Fibroblast of lung (primary cell): ENCODE measurements around the gene HIBCH. TPM values are rescaled to one million over a fixed set of nuclear protein-coding genes. Genes with fewer than 3 reads are reported as not detected.
A peak's percentile ranks its signal among the peaks of the same experiment; 100 is the strongest.

Source experiments
- DNase-seq, 2 donors: peaks; one replicate each; pipeline versions ENCODE4 v3.0.0 to v3.0.0-alpha.2; 2010; ENCODE audit warnings: low read depth in 2 of 2
- H2AFZ ChIP-seq: 2 replicates; pipeline ENCODE4 v1.5.1; 2012; ENCODE audit warnings: low read length, control low read depth, inconsistent platforms
- H3K27ac ChIP-seq: 2 replicates; pipeline ENCODE4 v1.5.1; 2011; ENCODE audit warnings: low read length, control low read depth; ENCODE audit not compliant: insufficient read depth
- H3K27me3 ChIP-seq: 2 replicates; pipeline ENCODE4 v1.5.1; 2011; ENCODE audit warnings: mild to moderate bottlenecking, low read length; ENCODE audit not compliant: control insufficient read depth, insufficient read depth
- H3K36me3 ChIP-seq: 2 replicates; pipeline ENCODE4 v1.5.1; 2011; ENCODE audit warnings: low read length; ENCODE audit not compliant: control insufficient read depth, insufficient read depth
- H3K4me1 ChIP-seq: 2 replicates; pipeline ENCODE4 v1.5.1; 2011; ENCODE audit warnings: low read length; ENCODE audit not compliant: control insufficient read depth, insufficient read depth; ENCODE audit errors: extremely low read depth
- H3K4me2 ChIP-seq: 2 replicates; pipeline ENCODE4 v1.5.1; 2011; ENCODE audit warnings: low read length, control low read depth; ENCODE audit not compliant: insufficient read depth; ENCODE audit errors: extremely low read depth
- H3K4me3 ChIP-seq, 4 experiments: fragments of 200-600 bp in 1 of 4; sonication (generic) in 1 of 4; replicated peaks in 1 of 4; 2 replicates each; pipeline ENCODE4 v1.5.1; 2011 to 2016; ENCODE audit warnings: low read length in 4 of 4, low read depth in 3 of 4, mild to moderate bottlenecking in 3 of 4, control low read depth in 2 of 4, inconsistent platforms in 1 of 4, mixed read lengths in 1 of 4; ENCODE audit not compliant: insufficient read depth in 1 of 4; ENCODE audit errors: control extremely low read depth in 1 of 4
- H3K79me2 ChIP-seq: 2 replicates; pipeline ENCODE4 v1.5.1; 2012; ENCODE audit warnings: mild to moderate bottlenecking, low read length, inconsistent platforms; ENCODE audit not compliant: control insufficient read depth, insufficient read depth
- H3K9ac ChIP-seq: 2 replicates; pipeline ENCODE4 v1.5.1; 2011; ENCODE audit warnings: mild to moderate bottlenecking, low read length, control low read depth; ENCODE audit not compliant: insufficient read depth
- H3K9me3 ChIP-seq: 2 replicates; pipeline ENCODE4 v1.5.1; 2012; ENCODE audit warnings: low read depth, low read length; ENCODE audit not compliant: control insufficient read depth, insufficient read depth
- H4K20me1 ChIP-seq: 2 replicates; pipeline ENCODE4 v1.5.1; 2011; ENCODE audit warnings: low read length; ENCODE audit not compliant: control insufficient read depth, insufficient read depth; ENCODE audit errors: extremely low read depth
- CTCF ChIP-seq, 2 donors: IDR thresholded peaks in 1 of 2; conservative IDR thresholded peaks in 1 of 2; 1 replicate in 1 of 2; 2 replicates in 1 of 2; pipeline ENCODE4 v1.5.1; 2011 to 2012; ENCODE audit warnings: low read length in 2 of 2, control low read depth in 1 of 2, inconsistent platforms in 1 of 2, low read depth in 1 of 2, mild to moderate bottlenecking in 1 of 2
- EZH2 ChIP-seq: IDR thresholded peaks from 2 replicates; pipeline ENCODE4 v1.5.1; 2012; ENCODE audit warnings: low read length, control low read depth, mild to moderate bottlenecking; ENCODE audit errors: missing control alignments
- polyA plus RNA-seq, 2 donors: library from polyadenylated mRNA; depleted of rRNA in 1 of 2; stranded (reverse) in 1 of 2; unstranded in 1 of 2; fragments of >200 nt; gene quantifications; 2 replicates each; pipeline ENCODE4 v1.2.1, GENCODE V29; 2011 to 2012; ENCODE audit warnings: missing spikeins in 1 of 2
- total RNA-seq: library from RNA; depleted of rRNA; stranded (reverse); fragments of >200 nt; gene quantifications from 2 replicates; pipeline ENCODE4 v1.2.1, GENCODE V29; 2014

The HIBCH gene
- total and polyA plus RNA-seq, 2 donors (not counting 1 experiment from before 2014, with no cell fraction given), result 14.9 to 19.2 TPM

GRCh38 chr2:190357600-190357999, 38.0 kb upstream of the HIBCH start:
- no peaks in the 10 kb centered on the region for H3K9me3 ChIP-seq
- no peak overlapping the region for H3K9ac ChIP-seq
- peak in 1 of 2 donors; percentile 55 for DNase-seq
- H3K4me1 ChIP-seq, result peaks cover 3% of the 10 kb centered on the region
- H2AFZ ChIP-seq, result no peak overlapping the region
- no peak overlapping the region for H3K27ac ChIP-seq
- no peaks in the 10 kb centered on the region for H3K27me3 ChIP-seq
- TF ChIP-seq CTCF (conservative IDR thresholded peaks at IDR 0.05 in 1 of 2, IDR thresholded peaks at IDR 0.05 in 1 of 2; ENCODE audit: low read depth in 1 of 2, low read length in 2 of 2) (no peak), EZH2 (no peak)
- no peaks in the 10 kb centered on the region for H4K20me1 ChIP-seq
- no peak overlapping the region for H3K4me3 ChIP-seq
- H3K36me3 ChIP-seq, result no peaks in the 10 kb centered on the region
- H3K4me2 ChIP-seq, result no peak overlapping the region
- peaks cover 2% of the 10 kb centered on the region for H3K79me2 ChIP-seq

GRCh38 chr2:190355968-190356644, 36.5 kb upstream of the HIBCH start:
- no peak for DNase-seq
- no peaks in the 10 kb centered on the region for H3K9me3 ChIP-seq
- H3K36me3 ChIP-seq, result no peaks in the 10 kb centered on the region
- no peak overlapping the region for H2AFZ ChIP-seq
- H3K4me1 ChIP-seq, result peaks cover 3% of the 10 kb centered on the region
- H3K4me3 ChIP-seq, result no peak overlapping the region
- H3K79me2 ChIP-seq, result peaks cover 2% of the 10 kb centered on the region
- no peaks in the 10 kb centered on the region for H4K20me1 ChIP-seq
- no peaks in the 10 kb centered on the region for H3K27me3 ChIP-seq
- H3K4me2 ChIP-seq, result no peak overlapping the region
- no peak for TF ChIP-seq CTCF (conservative IDR thresholded peaks at IDR 0.05 in 1 of 2, IDR thresholded peaks at IDR 0.05 in 1 of 2; ENCODE audit: low read depth in 1 of 2, low read length in 2 of 2)
- no peak overlapping the region for H3K9ac ChIP-seq
- H3K27ac ChIP-seq, result no peak overlapping the region

GRCh38 chr2:190354003-190354690, 34.5 kb upstream of the HIBCH start:
- H3K4me1 ChIP-seq, result peaks cover 3% of the 10 kb centered on the region
- H3K9me3 ChIP-seq, result no peaks in the 10 kb centered on the region
- no peaks in the 10 kb centered on the region for H3K36me3 ChIP-seq
- H4K20me1 ChIP-seq, result no peaks in the 10 kb centered on the region
- peaks cover 2% of the 10 kb centered on the region for H3K79me2 ChIP-seq
- TF ChIP-seq CTCF (conservative IDR thresholded peaks at IDR 0.05 in 1 of 2, IDR thresholded peaks at IDR 0.05 in 1 of 2; ENCODE audit: low read depth in 1 of 2, low read length in 2 of 2), result no peak
- no peak for TF ChIP-seq EZH2
- H3K27ac ChIP-seq, result no peak overlapping the region
- DNase-seq, result peak in 1 of 2 donors; percentile 21
- no peak overlapping the region for H3K9ac ChIP-seq
- no peaks in the 10 kb centered on the region for H3K27me3 ChIP-seq
- H3K4me2 ChIP-seq, result no peak overlapping the region
- no peak overlapping the region for H3K4me3 ChIP-seq
- H2AFZ ChIP-seq, result no peak overlapping the region
